Measurements from ENCODE around the gene PRUNE2.

- TF ChIP-seq, protein P1, sequence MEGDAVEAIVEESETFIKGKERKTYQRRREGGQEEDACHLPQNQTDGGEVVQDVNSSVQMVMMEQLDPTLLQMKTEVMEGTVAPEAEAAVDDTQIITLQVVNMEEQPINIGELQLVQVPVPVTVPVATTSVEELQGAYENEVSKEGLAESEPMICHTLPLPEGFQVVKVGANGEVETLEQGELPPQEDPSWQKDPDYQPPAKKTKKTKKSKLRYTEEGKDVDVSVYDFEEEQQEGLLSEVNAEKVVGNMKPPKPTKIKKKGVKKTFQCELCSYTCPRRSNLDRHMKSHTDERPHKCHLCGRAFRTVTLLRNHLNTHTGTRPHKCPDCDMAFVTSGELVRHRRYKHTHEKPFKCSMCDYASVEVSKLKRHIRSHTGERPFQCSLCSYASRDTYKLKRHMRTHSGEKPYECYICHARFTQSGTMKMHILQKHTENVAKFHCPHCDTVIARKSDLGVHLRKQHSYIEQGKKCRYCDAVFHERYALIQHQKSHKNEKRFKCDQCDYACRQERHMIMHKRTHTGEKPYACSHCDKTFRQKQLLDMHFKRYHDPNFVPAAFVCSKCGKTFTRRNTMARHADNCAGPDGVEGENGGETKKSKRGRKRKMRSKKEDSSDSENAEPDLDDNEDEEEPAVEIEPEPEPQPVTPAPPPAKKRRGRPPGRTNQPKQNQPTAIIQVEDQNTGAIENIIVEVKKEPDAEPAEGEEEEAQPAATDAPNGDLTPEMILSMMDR (optimal IDR thresholded peaks at IDR 0.05 in 1 of 3, IDR thresholded peaks at IDR 0.05 in 1 of 3, conservative IDR thresholded peaks at IDR 0.05 in 1 of 3; ENCODE audit: extremely low read depth in 1 of 3, insufficient read depth in 2 of 3, low read length in 3 of 3): no peak
- no peak for TF ChIP-seq EZH2 (IDR thresholded peaks at IDR 0.05; ENCODE audit: low read length)
Measured at GRCh38 chr9:76699971-76700370, 205.9 kb downstream of the PRUNE2 start.

All from keratinocyte (primary cell).